ENCODE data around the gene NRAP. TPM values are rescaled to one million over a fixed set of nuclear protein-coding genes. Genes with fewer than 3 reads are reported as not detected.

NRAP gene
- polyA plus RNA-seq, 3 donors, result not detected

GRCh38 chr10:113691381-113691780, 27.5 kb upstream of the NRAP start:
- H3K27me3 ChIP-seq (ENCODE audit: control insufficient read depth in 2 of 2, insufficient read depth in 2 of 2, low read length in 2 of 2), result no peaks in the 10 kb centered on the region
- peaks cover 20% of the 10 kb centered on the region for H3K79me2 ChIP-seq (ENCODE audit: insufficient read depth, low read length)
- WGBS (ENCODE audit: insufficient coverage), result no CpG with 5 or more reads among the region's 2 CpGs
- no peak overlapping the region for H3K27ac ChIP-seq (ENCODE audit: low read depth in 1 of 2, low read length in 2 of 2)
- no peak overlapping the region for H3K4me3 Mint-ChIP-seq
- H3K4me3 ChIP-seq (replicated peaks in 1 of 3; ENCODE audit: low read depth in 2 of 3, low read length in 3 of 3), result no peak overlapping the region
- DNase-seq, result no peak
- no peak overlapping the region for H2AFZ ChIP-seq (ENCODE audit: insufficient read depth, low read depth, low read length, poor library complexity, severe bottlenecking)
- peaks cover 35 to 64% (median 45%) of the 10 kb centered on the region in 7 donors for H3K9me3 Mint-ChIP-seq
- H3K9me3 ChIP-seq (replicated peaks in 1 of 2; ENCODE audit: control insufficient read depth in 1 of 2, insufficient read depth in 1 of 2, low read length in 2 of 2), result peaks cover 37 to 39% of the 10 kb centered on the region in 2 donors
- H4K20me1 ChIP-seq (ENCODE audit: insufficient read depth, low read length), result peaks cover 5% of the 10 kb centered on the region
- peaks cover 0 to 3% (median 1%) of the 10 kb centered on the region in 3 donors for H3K27me3 Mint-ChIP-seq (ENCODE audit: low read depth in 3 of 3)
- H3K9ac ChIP-seq (ENCODE audit: insufficient read depth, low read length, poor library complexity, severe bottlenecking), result no peak overlapping the region
- no peak overlapping the region for H3K27ac Mint-ChIP-seq
- peaks cover 10 to 26% of the 10 kb centered on the region in 2 donors for H3K36me3 ChIP-seq (replicated peaks in 1 of 2; ENCODE audit: control insufficient read depth in 1 of 2, insufficient read depth in 2 of 2, low read length in 2 of 2)
- no peaks in the 10 kb centered on the region for H3K4me1 ChIP-seq (ENCODE audit: control insufficient read depth in 1 of 2, insufficient read depth in 2 of 2, low read length in 2 of 2)
- TF ChIP-seq, protein P1, sequence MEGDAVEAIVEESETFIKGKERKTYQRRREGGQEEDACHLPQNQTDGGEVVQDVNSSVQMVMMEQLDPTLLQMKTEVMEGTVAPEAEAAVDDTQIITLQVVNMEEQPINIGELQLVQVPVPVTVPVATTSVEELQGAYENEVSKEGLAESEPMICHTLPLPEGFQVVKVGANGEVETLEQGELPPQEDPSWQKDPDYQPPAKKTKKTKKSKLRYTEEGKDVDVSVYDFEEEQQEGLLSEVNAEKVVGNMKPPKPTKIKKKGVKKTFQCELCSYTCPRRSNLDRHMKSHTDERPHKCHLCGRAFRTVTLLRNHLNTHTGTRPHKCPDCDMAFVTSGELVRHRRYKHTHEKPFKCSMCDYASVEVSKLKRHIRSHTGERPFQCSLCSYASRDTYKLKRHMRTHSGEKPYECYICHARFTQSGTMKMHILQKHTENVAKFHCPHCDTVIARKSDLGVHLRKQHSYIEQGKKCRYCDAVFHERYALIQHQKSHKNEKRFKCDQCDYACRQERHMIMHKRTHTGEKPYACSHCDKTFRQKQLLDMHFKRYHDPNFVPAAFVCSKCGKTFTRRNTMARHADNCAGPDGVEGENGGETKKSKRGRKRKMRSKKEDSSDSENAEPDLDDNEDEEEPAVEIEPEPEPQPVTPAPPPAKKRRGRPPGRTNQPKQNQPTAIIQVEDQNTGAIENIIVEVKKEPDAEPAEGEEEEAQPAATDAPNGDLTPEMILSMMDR (IDR thresholded peaks at IDR 0.05), result no peak
- H3K4me1 Mint-ChIP-seq, result peaks cover 3% of the 10 kb centered on the region
- H3K36me3 Mint-ChIP-seq, result peaks cover 36 to 39% of the 10 kb centered on the region in 2 donors
- no peak overlapping the region for H3K4me2 ChIP-seq (replicated peaks; ENCODE audit: extremely low read depth, low read length, poor library complexity, severe bottlenecking)
- intact Hi-C loops (cut with micrococcal nuclease), result no loop called here

GRCh38 chr10:113690749-113691148, 26.9 kb upstream of the NRAP start:
- Mint-ChIP-seq H3K27me3 (ENCODE audit: low read depth in 3 of 3) (peaks cover 0 to 3% (median 1%) of the 10 kb centered on the region in 3 donors), H3K36me3 (peaks cover 36 to 39% of the 10 kb centered on the region in 2 donors), H3K4me3 (no peak overlapping the region), H3K9me3 (peaks cover 35 to 67% (median 49%) of the 10 kb centered on the region in 7 donors), H3K27ac (no peak overlapping the region), H3K4me1 (peaks cover 3% of the 10 kb centered on the region)
- Histone ChIP-seq H3K4me3 (replicated peaks in 1 of 3; ENCODE audit: low read depth in 2 of 3, low read length in 3 of 3) (no peak overlapping the region), H3K27me3 (ENCODE audit: control insufficient read depth in 2 of 2, insufficient read depth in 2 of 2, low read length in 2 of 2) (no peaks in the 10 kb centered on the region), H3K9ac (ENCODE audit: insufficient read depth, low read length, poor library complexity, severe bottlenecking) (no peak overlapping the region), H3K9me3 (replicated peaks in 1 of 2; ENCODE audit: control insufficient read depth in 1 of 2, insufficient read depth in 1 of 2, low read length in 2 of 2) (peaks cover 37 to 39% of the 10 kb centered on the region in 2 donors), H3K27ac (ENCODE audit: low read depth in 1 of 2, low read length in 2 of 2) (no peak overlapping the region), H3K4me2 (replicated peaks; ENCODE audit: extremely low read depth, low read length, poor library complexity, severe bottlenecking) (no peak overlapping the region), H3K36me3 (replicated peaks in 1 of 2; ENCODE audit: control insufficient read depth in 1 of 2, insufficient read depth in 2 of 2, low read length in 2 of 2) (peaks cover 10 to 26% of the 10 kb centered on the region in 2 donors), H4K20me1 (ENCODE audit: insufficient read depth, low read length) (peaks cover 5% of the 10 kb centered on the region), H3K79me2 (ENCODE audit: insufficient read depth, low read length) (peaks cover 20% of the 10 kb centered on the region), H2AFZ (ENCODE audit: insufficient read depth, low read depth, low read length, poor library complexity, severe bottlenecking) (no peak overlapping the region), H3K4me1 (ENCODE audit: control insufficient read depth in 1 of 2, insufficient read depth in 2 of 2, low read length in 2 of 2) (no peaks in the 10 kb centered on the region)
- DNase-seq, result no peak
- WGBS (ENCODE audit: insufficient coverage), result no CpG with 5 or more reads among the region's 3 CpGs
- TF ChIP-seq, protein P1 (IDR thresholded peaks at IDR 0.05), result no peak
- intact Hi-C loops (cut with micrococcal nuclease), result no loop called here
